ENCODE data around the gene GALNT1. TPM values are rescaled to one million over a fixed set of nuclear protein-coding genes. Genes with fewer than 3 reads are reported as not detected.
"Not testable (repeated sequence)": the region's sequence is repeated elsewhere in the genome, so short reads cannot be mapped to it uniquely, and the experiment has no call there.

Gene GALNT1
- total RNA-seq, 2 donors from 2014 or later: 27.0 to 37.2 TPM

DNA sequence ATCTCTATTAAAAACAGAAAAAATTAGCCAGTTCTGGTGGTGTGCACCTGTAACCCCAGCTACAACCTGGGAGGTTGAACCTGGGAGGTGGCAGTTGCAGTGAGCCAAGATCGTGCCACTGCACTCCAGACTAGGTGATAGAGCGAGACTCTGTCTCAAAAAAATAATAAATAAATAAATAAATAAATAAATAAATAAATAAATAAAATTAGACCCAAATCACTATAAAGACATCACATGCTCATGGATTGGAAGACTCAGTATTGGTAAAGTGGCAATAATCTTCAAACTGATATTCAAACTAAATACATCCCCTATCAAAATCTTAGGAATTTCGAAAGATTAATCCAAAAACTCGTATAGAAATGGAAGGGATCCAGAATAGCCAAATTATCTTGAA lies 15.5 kb upstream of the GALNT1 start:
- no peaks in the 10 kb centered on the region for H3K4me1 ChIP-seq
- ATAC-seq (no peak), DNase-seq (no peak)
- TF ChIP-seq POLR2A (IDR thresholded peaks at IDR 0.05) (no peak), CTCF (IDR thresholded peaks at IDR 0.05) (no peak)
- 65 to 68% methylated on average over 4 of the region's 4 CpGs for WGBS, 2 donors
- no peak overlapping the region for H3K27ac ChIP-seq
- no peaks in the 10 kb centered on the region for H3K9me3 ChIP-seq
- intact Hi-C loops (cut with DNase I): no loop called here
- H3K4me3 ChIP-seq: no peak overlapping the region
- H3K27me3 ChIP-seq: no peaks in the 10 kb centered on the region
- H3K36me3 ChIP-seq (replicated peaks in 1 of 2; ENCODE audit: insufficient read depth in 1 of 2, low read depth in 2 of 2): no peaks in the 10 kb centered on the region

GRCh38 chr18:35570182-35570581 lies 11.4 kb upstream of the GALNT1 start:
- ATAC-seq: no peak
- 25 to 28% methylated on average over 2 of the region's 2 CpGs for WGBS, 2 donors
- Histone ChIP-seq H3K4me3 (no peak overlapping the region), H3K9me3 (no peaks in the 10 kb centered on the region), H3K27me3 (no peaks in the 10 kb centered on the region), H3K27ac (no peak overlapping the region), H3K36me3 (replicated peaks in 1 of 2; ENCODE audit: insufficient read depth in 1 of 2, low read depth in 2 of 2) (no peaks in the 10 kb centered on the region), H3K4me1 (no peaks in the 10 kb centered on the region)
- DNase-seq: no peak
- TF ChIP-seq CTCF (IDR thresholded peaks at IDR 0.05) (no peak), POLR2A (IDR thresholded peaks at IDR 0.05) (no peak)
- intact Hi-C loops (cut with DNase I): no loop called here

- ATAC-seq (no peak), DNase-seq (no peak)
- no peak for TF ChIP-seq POLR2A (IDR thresholded peaks at IDR 0.05)
- TF ChIP-seq CTCF (IDR thresholded peaks at IDR 0.05): no peak
- H3K27ac ChIP-seq: no peak overlapping the region
- WGBS, 2 donors: 77 to 88% methylated on average over 1 of the region's 1 CpG
- no peaks in the 10 kb centered on the region for H3K9me3 ChIP-seq
- H3K27me3 ChIP-seq: no peaks in the 10 kb centered on the region
- H3K4me1 ChIP-seq: no peaks in the 10 kb centered on the region
- H3K36me3 ChIP-seq (replicated peaks in 1 of 2; ENCODE audit: insufficient read depth in 1 of 2, low read depth in 2 of 2): no peaks in the 10 kb centered on the region
- H3K4me3 ChIP-seq: no peak overlapping the region
- intact Hi-C loops (cut with DNase I): no loop called here
Measured at GRCh38 chr18:35571138-35571537, 10.4 kb upstream of the GALNT1 start.

GRCh38 chr18:35572644-35573043 lies 8.9 kb upstream of the GALNT1 start:
- H3K4me3 ChIP-seq: no peak overlapping the region
- 60 to 84% methylated on average over 6 of the region's 6 CpGs for WGBS, 2 donors
- H3K4me1 ChIP-seq: no peaks in the 10 kb centered on the region
- ATAC-seq: no peak
- DNase-seq: no peak
- H3K27me3 ChIP-seq: no peaks in the 10 kb centered on the region
- H3K9me3 ChIP-seq: no peaks in the 10 kb centered on the region
- intact Hi-C loops (cut with DNase I): no loop called here
- TF ChIP-seq CTCF (IDR thresholded peaks at IDR 0.05) (no peak), POLR2A (IDR thresholded peaks at IDR 0.05) (no peak)
- H3K27ac ChIP-seq: no peak overlapping the region
- no peaks in the 10 kb centered on the region for H3K36me3 ChIP-seq (replicated peaks in 1 of 2; ENCODE audit: insufficient read depth in 1 of 2, low read depth in 2 of 2)

- no peaks in the 10 kb centered on the region for H3K4me1 ChIP-seq
- no peak for TF ChIP-seq CTCF (IDR thresholded peaks at IDR 0.05)
- TF ChIP-seq POLR2A (IDR thresholded peaks at IDR 0.05): no peak
- WGBS, 2 donors: 74 to 77% methylated on average over 2 of the region's 2 CpGs
- intact Hi-C loops (cut with DNase I): no loop called here
- H3K36me3 ChIP-seq (replicated peaks in 1 of 2; ENCODE audit: insufficient read depth in 1 of 2, low read depth in 2 of 2): no peaks in the 10 kb centered on the region
- no peak for ATAC-seq
- H3K9me3 ChIP-seq: no peaks in the 10 kb centered on the region
- H3K4me3 ChIP-seq: no peak overlapping the region
- DNase-seq: no peak
- H3K27ac ChIP-seq: no peak overlapping the region
- no peaks in the 10 kb centered on the region for H3K27me3 ChIP-seq
Measured at GRCh38 chr18:35573531-35573930, 8.0 kb upstream of the GALNT1 start.

- H3K4me1 ChIP-seq; DNase-seq; H3K9me3 ChIP-seq; H3K27ac ChIP-seq; H3K36me3 ChIP-seq (replicated peaks in 1 of 2; ENCODE audit: insufficient read depth in 1 of 2, low read depth in 2 of 2); intact Hi-C loops (cut with DNase I); H3K4me3 ChIP-seq; H3K27me3 ChIP-seq; ATAC-seq: not testable (repeated sequence)
- 92 to 96% methylated on average over 6 of the region's 6 CpGs for WGBS, 2 donors
Measured at GRCh38 chr18:35576240-35576845, 5.2 kb upstream of the GALNT1 start.
